GM23248 (cell line): Measurements from ENCODE around the gene NMRK2.

ENCODE experiments used
- EZH2 ChIP-seq: fragments of 200-600 bp; sonication (generic); IDR thresholded peaks from 2 replicates; pipeline ENCODE4 v1.6.1; 2018; ENCODE audit warnings: antibody characterized with exemption, mild to moderate bottlenecking; ENCODE audit not compliant: insufficient read depth, poor library complexity, severe bottlenecking
- EZH2phosphoT487 ChIP-seq: fragments of 200-600 bp; sonication (generic); IDR thresholded peaks from 2 replicates; pipeline ENCODE4 v1.6.1; 2018; ENCODE audit warnings: antibody characterized with exemption, moderate library complexity, mild to moderate bottlenecking, low read depth; ENCODE audit not compliant: insufficient read depth

DNA sequence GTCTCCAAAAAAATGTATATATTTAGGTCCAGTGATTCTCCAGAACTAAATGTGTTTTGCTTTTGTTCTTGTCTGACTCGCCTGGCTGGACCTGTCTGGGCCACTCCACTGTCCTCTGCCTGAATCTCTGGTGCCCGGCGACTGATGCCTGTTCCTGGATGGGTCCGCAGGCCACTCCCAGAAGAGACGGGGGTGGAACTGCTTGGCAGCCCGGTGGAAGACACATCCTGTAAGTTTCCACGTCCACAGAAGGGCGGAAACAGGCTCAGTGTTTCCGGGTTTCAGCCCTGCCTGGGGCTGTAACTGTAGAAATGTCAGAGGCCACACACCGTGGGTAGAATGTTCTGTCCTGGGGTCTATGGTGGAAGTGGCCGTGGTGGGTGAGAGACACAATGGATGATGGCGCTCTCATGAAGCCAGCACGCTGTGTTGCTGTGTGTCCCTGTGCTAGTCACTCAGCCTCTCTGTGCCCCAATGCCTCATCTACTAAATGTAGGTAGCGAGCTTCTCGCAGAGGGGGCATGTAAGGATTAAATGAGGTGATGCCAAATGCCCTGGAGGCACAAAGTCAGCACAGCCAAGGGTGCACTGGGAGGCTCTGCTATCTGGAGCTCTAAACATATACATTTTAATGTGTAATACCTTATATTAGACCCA lies 30.4 kb upstream of the NMRK2 start:
- no peak for TF ChIP-seq EZH2phosphoT487
- TF ChIP-seq EZH2: no peak
